ENCODE results near the gene TNS1. TPM values are rescaled to one million over a fixed set of nuclear protein-coding genes. Genes with fewer than 3 reads are reported as not detected.

TNS1 gene
- total RNA-seq, 1 experiment from 2014 or later: 0.49 TPM

DNA sequence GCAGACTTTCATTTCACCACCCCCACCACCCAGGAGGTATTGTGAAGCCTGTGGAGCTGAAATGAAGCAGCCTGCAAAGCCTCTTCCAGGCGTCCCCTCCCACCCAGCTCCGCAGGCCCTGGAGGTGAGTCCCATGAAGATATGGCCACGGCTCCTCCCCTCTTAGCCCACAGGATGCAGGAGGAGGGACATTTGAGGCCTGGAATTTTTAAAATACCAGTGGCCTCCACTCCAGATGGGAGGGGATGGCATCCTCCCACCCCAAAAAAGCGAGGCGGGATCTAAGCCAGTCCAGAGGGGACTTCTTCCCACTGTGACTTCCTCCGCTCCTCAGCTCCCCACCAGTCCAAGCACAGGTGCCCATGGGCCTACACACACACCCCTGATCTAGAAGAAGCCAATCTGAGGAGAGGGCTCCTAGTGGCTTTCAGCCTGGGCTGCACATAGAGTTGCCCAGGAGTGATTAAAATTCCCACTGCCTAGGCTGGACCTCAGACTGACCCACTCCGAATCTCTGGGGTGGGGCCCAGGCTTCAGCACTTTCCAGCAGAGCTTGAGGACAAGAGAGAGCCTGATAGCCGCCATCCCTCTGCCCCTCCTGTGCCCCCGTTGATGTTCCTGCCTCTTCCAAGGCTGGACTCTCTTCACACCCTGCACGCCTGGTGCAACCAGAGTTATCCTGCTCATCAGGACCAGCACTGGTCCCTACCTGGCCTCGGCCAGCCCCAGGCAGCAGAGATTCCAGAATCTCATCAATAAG is 206.9 kb downstream of the TNS1 start:
- TF ChIP-seq TCF7L2 (IDR thresholded peaks at IDR 0.05; ENCODE audit: low read depth, low read length) (no peak), POLR2AphosphoS5 (IDR thresholded peaks at IDR 0.05; ENCODE audit: low read depth, low read length) (no peak), SIN3A (IDR thresholded peaks at IDR 0.05; ENCODE audit: borderline replicate concordance, insufficient read depth, low read depth, low read length) (no peak), REST (IDR thresholded peaks at IDR 0.05; ENCODE audit: insufficient read depth in 1 of 2, low read depth in 2 of 2, low read length in 1 of 2) (no peak)
- TF ChIP-seq, protein P1, sequence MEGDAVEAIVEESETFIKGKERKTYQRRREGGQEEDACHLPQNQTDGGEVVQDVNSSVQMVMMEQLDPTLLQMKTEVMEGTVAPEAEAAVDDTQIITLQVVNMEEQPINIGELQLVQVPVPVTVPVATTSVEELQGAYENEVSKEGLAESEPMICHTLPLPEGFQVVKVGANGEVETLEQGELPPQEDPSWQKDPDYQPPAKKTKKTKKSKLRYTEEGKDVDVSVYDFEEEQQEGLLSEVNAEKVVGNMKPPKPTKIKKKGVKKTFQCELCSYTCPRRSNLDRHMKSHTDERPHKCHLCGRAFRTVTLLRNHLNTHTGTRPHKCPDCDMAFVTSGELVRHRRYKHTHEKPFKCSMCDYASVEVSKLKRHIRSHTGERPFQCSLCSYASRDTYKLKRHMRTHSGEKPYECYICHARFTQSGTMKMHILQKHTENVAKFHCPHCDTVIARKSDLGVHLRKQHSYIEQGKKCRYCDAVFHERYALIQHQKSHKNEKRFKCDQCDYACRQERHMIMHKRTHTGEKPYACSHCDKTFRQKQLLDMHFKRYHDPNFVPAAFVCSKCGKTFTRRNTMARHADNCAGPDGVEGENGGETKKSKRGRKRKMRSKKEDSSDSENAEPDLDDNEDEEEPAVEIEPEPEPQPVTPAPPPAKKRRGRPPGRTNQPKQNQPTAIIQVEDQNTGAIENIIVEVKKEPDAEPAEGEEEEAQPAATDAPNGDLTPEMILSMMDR (IDR thresholded peaks at IDR 0.05): no peak
- Histone ChIP-seq H3K9me3 (ENCODE audit: control insufficient read depth, insufficient read depth, low read depth, low read length) (no peaks in the 10 kb centered on the region), H3K4me3 (ENCODE audit: low read depth in 2 of 2, low read length in 2 of 2) (no peak overlapping the region), H3K27ac (ENCODE audit: low read length) (no peak overlapping the region), H3K4me1 (ENCODE audit: control insufficient read depth, insufficient read depth, low read length) (no peaks in the 10 kb centered on the region), H3K27me3 (ENCODE audit: control insufficient read depth, insufficient read depth, low read length) (no peaks in the 10 kb centered on the region), H3K36me3 (ENCODE audit: control insufficient read depth, insufficient read depth, low read length) (no peaks in the 10 kb centered on the region)
- no peak for DNase-seq (ENCODE audit: low read depth, low spot score)
- BruUV-seq (replicated peaks): no TSS peak
- in situ Hi-C loops (cut with HindIII; ENCODE audit: low pct_unique_long_range_greater_than_20kb, low sequenced_read_pairs): no loop called here
- intact Hi-C loops (cut with micrococcal nuclease; ENCODE audit: unreplicated experiment): no loop called here
- CTCF ChIA-PET: interaction anchor here (0.6 kb wide), 1 partner anchor 189 kb away, joined by 3 read pairs; no protein-coding TSS in a partner anchor
- POLR2A ChIA-PET: no interaction called here
- no peak for ATAC-seq

DNA sequence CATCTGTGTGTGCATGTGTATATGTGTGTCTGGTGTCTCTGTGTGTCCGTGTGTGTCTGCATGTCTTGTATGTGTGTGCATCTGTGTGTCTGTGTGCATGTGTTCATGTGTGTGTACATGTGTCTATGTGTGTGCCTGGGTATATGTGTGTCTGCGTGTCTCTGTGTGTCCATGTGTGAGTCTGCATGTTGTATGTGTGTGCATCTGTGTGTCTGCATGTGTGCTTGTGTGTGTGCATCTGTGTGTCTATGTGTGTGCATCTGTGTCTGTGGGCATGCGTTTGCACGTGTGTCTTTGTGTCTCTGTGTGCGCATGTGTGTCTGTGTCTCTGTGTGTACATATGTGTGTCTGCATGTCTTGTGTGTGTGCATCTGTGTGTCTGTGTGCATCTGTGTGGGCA is 207.7 kb downstream of the TNS1 start:
- Histone ChIP-seq H3K36me3 (ENCODE audit: control insufficient read depth, insufficient read depth, low read length) (no peaks in the 10 kb centered on the region; the same call in 1 of the 2 replicates), H3K4me3 (ENCODE audit: low read depth in 2 of 2, low read length in 2 of 2) (no peak overlapping the region), H3K9me3 (ENCODE audit: control insufficient read depth, insufficient read depth, low read depth, low read length) (no peaks in the 10 kb centered on the region), H3K27me3 (ENCODE audit: control insufficient read depth, insufficient read depth, low read length) (no peaks in the 10 kb centered on the region), H3K27ac (ENCODE audit: low read length) (no peak overlapping the region), H3K4me1 (ENCODE audit: control insufficient read depth, insufficient read depth, low read length) (no peaks in the 10 kb centered on the region)
- intact Hi-C loops (cut with micrococcal nuclease; ENCODE audit: unreplicated experiment): no loop called here
- DNase-seq (ENCODE audit: low read depth, low spot score) (no peak), ATAC-seq (no peak)
- BruUV-seq (replicated peaks): no TSS peak
- in situ Hi-C loops (cut with HindIII; ENCODE audit: low pct_unique_long_range_greater_than_20kb, low sequenced_read_pairs): no loop called here
- CTCF ChIA-PET: no interaction called here
- POLR2A ChIA-PET: no interaction called here
- TF ChIP-seq SIN3A (IDR thresholded peaks at IDR 0.05; ENCODE audit: borderline replicate concordance, insufficient read depth, low read depth, low read length) (no peak), POLR2AphosphoS5 (IDR thresholded peaks at IDR 0.05; ENCODE audit: low read depth, low read length) (no peak), TCF7L2 (IDR thresholded peaks at IDR 0.05; ENCODE audit: low read depth, low read length) (no peak), REST (IDR thresholded peaks at IDR 0.05; ENCODE audit: insufficient read depth in 1 of 2, low read depth in 2 of 2, low read length in 1 of 2) (no peak)
- TF ChIP-seq, protein P1 (IDR thresholded peaks at IDR 0.05): no peak

Measured in Panc1 (cell line).